Lower lobe of right lung (tissue), 2 donors: ENCODE data around the gene ERRFI1. TPM values are rescaled to one million over a fixed set of nuclear protein-coding genes. Genes with fewer than 3 reads are reported as not detected.
"Not testable (repeated sequence)": the region's sequence is repeated elsewhere in the genome, so short reads cannot be mapped to it uniquely, and the experiment has no call there.

ENCODE experiments used
- ATAC-seq, 2 donors: fragments of 200-7000 bp; cut with Tn5 transposase; one replicate each; pipeline ENCODE4 v1.9.1; 2020 to 2022; ENCODE audit warnings: mild to moderate bottlenecking in 2 of 2, moderate library complexity in 2 of 2
- DNase-seq: peaks from one replicate; pipeline ENCODE4 v3.0.0-alpha.2; 2020
- H3K27ac ChIP-seq: fragments of 200-600 bp; one replicate; pipeline ENCODE4 v1.8.0; 2022
- H3K27me3 ChIP-seq: fragments of 200-600 bp; one replicate; pipeline ENCODE4 v1.8.0; 2022; ENCODE audit warnings: low read depth
- H3K36me3 ChIP-seq: fragments of 200-600 bp; one replicate; pipeline ENCODE4 v1.8.0; 2022; ENCODE audit warnings: mild to moderate bottlenecking
- H3K4me1 ChIP-seq: fragments of 200-600 bp; one replicate; pipeline ENCODE4 v1.8.0; 2022
- H3K4me3 ChIP-seq: fragments of 200-600 bp; one replicate; pipeline ENCODE4 v1.8.0; 2022; ENCODE audit warnings: mild to moderate bottlenecking
- H3K9me3 ChIP-seq: fragments of 200-600 bp; one replicate; pipeline ENCODE4 v1.8.0; 2022
- CTCF ChIP-seq: fragments of 200-600 bp; IDR thresholded peaks from one replicate; pipeline ENCODE4 v1.8.0; 2022; ENCODE audit warnings: antibody characterized with exemption, mild to moderate bottlenecking
- intact Hi-C: fragments of 100-400 bp; cut with DNase I; formaldehyde crosslinking; loops from one replicate; pipeline ENCODE4 v1.11.0; 2022
- total RNA-seq: library from RNA; stranded (reverse); fragmentation: NEBNext Ultra II Directional; extraction: Animal tissue kit (Norgen Biotek cat#: 25700); gene quantifications from one replicate; pipeline ENCODE4 v1.2.1, GENCODE V29; 2021
- donor health status: DM: no; HTN: yes; CAD: no; lungs with severe emphysema.

Gene ERRFI1
- total RNA-seq, 1 donor from 2014 or later, result 65.1 TPM

DNA sequence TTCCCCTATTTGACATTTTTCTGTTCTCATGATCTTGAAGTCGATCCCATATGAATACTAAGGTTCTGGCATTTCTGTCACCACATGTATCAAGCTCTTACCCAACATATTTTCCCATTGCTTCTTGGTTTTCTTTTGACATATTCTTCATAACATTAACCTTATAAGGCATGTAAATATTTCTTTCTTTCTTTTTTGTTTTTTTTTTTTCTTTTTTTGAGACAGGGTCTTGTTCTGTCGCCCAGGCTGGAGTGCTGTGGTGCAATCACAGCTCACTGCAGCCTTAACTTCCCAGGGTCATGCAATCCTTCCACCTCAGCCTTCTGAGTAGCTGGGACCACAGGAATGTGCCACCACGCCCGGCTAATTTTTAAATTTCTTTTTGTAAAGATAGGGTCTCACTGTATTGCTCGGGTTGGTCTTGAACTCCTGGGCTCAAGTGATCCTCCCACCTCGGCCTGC lies 33.1 kb upstream of the ERRFI1 start:
- peak in 1 of 2 donors; percentile 56 for ATAC-seq
- H3K4me3 ChIP-seq, result no peak overlapping the region
- intact Hi-C loops, result no loop called here
- no peaks in the 10 kb centered on the region for H3K36me3 ChIP-seq
- no peaks in the 10 kb centered on the region for H3K9me3 ChIP-seq
- H3K4me1 ChIP-seq, result peaks cover 27% of the 10 kb centered on the region
- DNase-seq, result no peak
- H3K27me3 ChIP-seq, result no peaks in the 10 kb centered on the region
- peak overlapping the region; percentile 60 for H3K27ac ChIP-seq
- no peak for TF ChIP-seq CTCF

GRCh38 chr1:8057779-8058178 lies 31.7 kb upstream of the ERRFI1 start:
- H3K36me3 ChIP-seq, H3K27me3 ChIP-seq, H3K4me3 ChIP-seq, H3K27ac ChIP-seq, H3K9me3 ChIP-seq, intact Hi-C loops, ATAC-seq, DNase-seq: not testable (repeated sequence)
- H3K4me1 ChIP-seq, result peaks cover 27% of the 10 kb centered on the region

DNA sequence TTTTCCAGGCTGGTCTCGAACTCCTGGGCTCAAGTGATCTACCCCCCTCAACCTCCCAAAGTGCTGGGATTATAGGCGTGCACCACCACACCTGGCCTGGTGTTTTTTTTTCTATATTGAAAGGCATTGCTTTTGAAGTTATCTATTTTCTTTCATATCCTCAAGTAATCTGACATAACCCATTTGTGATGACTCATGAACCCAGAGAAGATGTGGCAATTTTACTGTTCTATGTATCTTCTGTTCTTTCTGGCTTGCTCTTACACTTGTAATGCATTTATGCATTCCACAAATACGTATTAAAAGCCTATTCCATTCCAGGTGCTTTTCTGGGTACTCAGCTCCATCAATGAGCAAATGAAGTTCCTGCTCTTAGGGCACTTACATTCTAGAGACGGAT lies 29.9 kb upstream of the ERRFI1 start:
- intact Hi-C loops, result no loop called here
- H3K4me3 ChIP-seq, result no peak overlapping the region
- H3K36me3 ChIP-seq, result no peaks in the 10 kb centered on the region
- TF ChIP-seq CTCF, result no peak
- no peaks in the 10 kb centered on the region for H3K27me3 ChIP-seq
- no peak for DNase-seq
- peaks cover 17% of the 10 kb centered on the region for H3K4me1 ChIP-seq
- no peak overlapping the region for H3K27ac ChIP-seq
- no peak for ATAC-seq
- no peaks in the 10 kb centered on the region for H3K9me3 ChIP-seq

GRCh38 chr1:8053878-8054567 lies 27.9 kb upstream of the ERRFI1 start:
- Histone ChIP-seq H3K27ac (no peak overlapping the region), H3K9me3 (no peaks in the 10 kb centered on the region), H3K4me1 (peaks cover 5% of the 10 kb centered on the region), H3K27me3 (no peaks in the 10 kb centered on the region), H3K36me3 (no peaks in the 10 kb centered on the region), H3K4me3 (no peak overlapping the region)
- no peak for TF ChIP-seq CTCF
- no peak for ATAC-seq
- intact Hi-C loops, result no loop called here
- DNase-seq, result no peak

DNA sequence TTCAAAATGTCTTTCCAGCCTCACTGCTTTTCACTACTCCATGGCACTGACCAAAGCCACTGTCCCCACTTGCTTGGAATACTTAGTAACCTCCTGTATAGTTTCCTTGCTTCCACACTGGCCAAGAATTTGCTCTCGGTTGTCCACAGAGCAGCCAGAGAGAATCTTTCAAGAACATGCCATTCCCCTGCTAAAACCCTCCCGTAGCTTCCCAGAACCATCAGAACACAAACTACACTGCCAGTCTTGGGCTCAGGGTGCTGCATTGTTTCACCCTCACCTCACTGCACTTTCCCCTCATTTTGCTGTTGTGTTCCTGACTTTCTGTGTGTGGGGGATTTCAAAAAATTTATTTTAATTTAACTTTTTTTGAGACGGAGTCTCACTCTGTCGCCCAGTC lies 25.5 kb upstream of the ERRFI1 start:
- intact Hi-C loops, result no loop called here
- no peak for ATAC-seq
- Histone ChIP-seq H3K27ac (no peak overlapping the region), H3K4me1 (peaks cover 17% of the 10 kb centered on the region), H3K36me3 (no peaks in the 10 kb centered on the region), H3K9me3 (no peaks in the 10 kb centered on the region), H3K4me3 (no peak overlapping the region), H3K27me3 (no peaks in the 10 kb centered on the region)
- no peak for TF ChIP-seq CTCF
- DNase-seq, result no peak

DNA sequence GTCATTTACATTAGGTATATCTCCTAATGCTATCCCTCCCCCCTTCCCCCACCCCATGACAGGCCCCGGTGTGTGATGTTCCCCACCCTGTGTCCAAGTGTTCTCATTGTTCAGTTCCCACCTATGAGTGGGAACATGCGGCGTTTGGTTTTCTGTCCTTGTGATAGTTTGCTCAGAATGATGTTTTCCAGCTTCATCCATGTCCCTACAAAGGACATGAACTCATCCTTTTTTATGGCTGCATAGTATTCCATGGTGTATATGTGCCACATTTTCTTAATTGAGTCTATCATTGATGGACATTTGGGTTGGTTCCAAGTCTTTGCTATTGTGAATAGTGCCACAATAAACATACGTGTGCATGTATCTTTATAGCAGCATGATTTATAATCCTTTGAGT lies 23.1 kb upstream of the ERRFI1 start:
- DNase-seq, H3K36me3 ChIP-seq, intact Hi-C loops, H3K4me3 ChIP-seq, H3K27me3 ChIP-seq, H3K27ac ChIP-seq, ATAC-seq, H3K9me3 ChIP-seq: not testable (repeated sequence)
- peaks cover 20% of the 10 kb centered on the region for H3K4me1 ChIP-seq
